HG02678 (cell line): ENCODE data around the gene OTUB1.

ENCODE experiments used
- ATAC-seq: cut with Tn5 transposase; IDR thresholded peaks from one replicate; pipeline ENCODE4 v1.9.1; 2021; ENCODE audit warnings: mild to moderate bottlenecking, moderate library complexity; ENCODE audit not compliant: unreplicated experiment

Gene OTUB1

GRCh38 chr11:63974259-63975143 lies 11.7 kb upstream of the OTUB1 start, which contains the start of gene COX8A:
COX8A (plus strand) TSS chr11:63974620; CDS start chr11:63974681, 61 bp downstream.
- ATAC-seq = peak; percentile 97

DNA sequence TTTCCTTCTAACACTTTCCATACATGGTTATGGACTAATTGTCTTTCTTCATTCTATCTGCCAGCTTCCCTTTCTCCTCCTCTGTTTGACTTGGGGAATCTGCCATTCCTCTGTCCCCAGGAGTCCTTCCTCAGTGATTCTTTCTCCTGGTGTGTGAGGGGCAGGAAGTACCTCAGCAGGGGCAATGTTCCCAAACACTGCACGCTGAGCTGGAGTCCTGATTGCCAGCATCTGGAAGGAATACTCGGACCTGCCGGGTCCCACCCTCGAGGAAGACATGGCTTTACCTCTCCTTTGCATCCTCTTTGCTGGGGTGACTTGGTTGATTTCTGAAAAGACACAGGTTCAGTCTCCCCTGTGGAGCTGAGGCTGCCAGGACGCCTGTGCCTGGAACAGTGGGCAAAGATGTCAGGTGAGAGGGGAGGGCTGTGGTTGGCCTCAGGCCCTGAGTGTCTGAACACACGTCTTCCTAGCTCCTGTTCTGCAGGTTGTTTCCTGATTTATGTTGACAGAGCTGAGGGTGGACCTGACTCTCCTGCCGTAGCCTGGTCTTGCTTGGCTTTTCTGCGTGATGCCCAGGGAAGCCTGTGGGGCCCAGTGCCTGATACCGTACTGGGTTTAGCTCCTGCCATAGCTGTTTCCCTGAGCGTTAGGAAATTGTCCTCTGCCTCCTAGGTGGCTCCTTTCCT lies 7.5 kb upstream of the OTUB1 start:
- no peak for ATAC-seq

- ATAC-seq = no peak
These were observed 6.8 kb upstream of the OTUB1 start for GRCh38 chr11:63979426-63979825.

- ATAC-seq = peak; percentile 48
These were observed 454 bp upstream of the OTUB1 start for GRCh38 chr11:63985812-63986155.

- ATAC-seq = no peak
These were observed 785 bp downstream of the OTUB1 start for GRCh38 chr11:63986932-63987513.

- ATAC-seq = no peak
These were observed 5.3 kb downstream of the OTUB1 start for GRCh38 chr11:63991558-63991957.

- ATAC-seq = no peak
These were observed 6.9 kb downstream of the OTUB1 start for GRCh38 chr11:63993100-63993499.

- ATAC-seq = no peak
These were observed 7.8 kb downstream of the OTUB1 start for GRCh38 chr11:63993993-63994392.

DNA sequence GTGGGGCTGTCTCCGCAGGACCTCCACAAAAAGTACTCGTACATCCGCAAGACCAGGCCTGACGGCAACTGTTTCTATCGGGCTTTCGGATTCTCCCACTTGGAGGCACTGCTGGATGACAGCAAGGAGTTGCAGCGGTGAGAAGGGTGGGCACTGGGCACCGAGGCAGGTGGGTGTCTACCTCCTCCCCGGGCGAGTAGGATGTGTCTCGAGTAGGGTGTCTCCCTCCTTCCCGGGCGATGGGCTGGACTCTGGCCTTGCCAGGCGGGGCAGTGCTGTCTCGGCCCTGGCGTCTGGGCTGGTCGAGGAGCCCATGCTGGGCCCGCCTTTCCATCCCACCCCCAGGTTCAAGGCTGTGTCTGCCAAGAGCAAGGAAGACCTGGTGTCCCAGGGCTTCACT lies 10.3 kb downstream of the OTUB1 start:
- no peak for ATAC-seq

DNA sequence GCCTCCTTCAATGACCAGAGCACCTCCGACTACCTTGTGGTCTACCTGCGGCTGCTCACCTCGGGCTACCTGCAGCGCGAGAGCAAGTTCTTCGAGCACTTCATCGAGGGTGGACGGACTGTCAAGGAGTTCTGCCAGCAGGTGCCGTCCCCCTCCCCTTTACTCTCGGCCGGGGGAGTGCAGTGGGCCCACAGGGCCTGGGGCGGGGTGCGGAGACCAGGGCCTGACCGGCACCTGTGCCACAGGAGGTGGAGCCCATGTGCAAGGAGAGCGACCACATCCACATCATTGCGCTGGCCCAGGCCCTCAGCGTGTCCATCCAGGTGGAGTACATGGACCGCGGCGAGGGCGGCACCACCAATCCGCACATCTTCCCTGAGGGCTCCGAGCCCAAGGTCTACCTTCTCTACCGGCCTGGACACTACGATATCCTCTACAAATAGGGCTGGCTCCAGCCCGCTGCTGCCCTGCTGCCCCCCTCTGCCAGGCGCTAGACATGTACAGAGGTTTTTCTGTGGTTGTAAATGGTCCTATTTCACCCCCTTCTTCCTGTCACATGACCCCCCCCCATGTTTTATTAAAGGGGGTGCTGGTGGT lies 11.0 kb downstream of the OTUB1 start:
- ATAC-seq = no peak

- no peak for ATAC-seq
These were observed 11.6 kb downstream of the OTUB1 start for GRCh38 chr11:63997801-63998337.

DNA sequence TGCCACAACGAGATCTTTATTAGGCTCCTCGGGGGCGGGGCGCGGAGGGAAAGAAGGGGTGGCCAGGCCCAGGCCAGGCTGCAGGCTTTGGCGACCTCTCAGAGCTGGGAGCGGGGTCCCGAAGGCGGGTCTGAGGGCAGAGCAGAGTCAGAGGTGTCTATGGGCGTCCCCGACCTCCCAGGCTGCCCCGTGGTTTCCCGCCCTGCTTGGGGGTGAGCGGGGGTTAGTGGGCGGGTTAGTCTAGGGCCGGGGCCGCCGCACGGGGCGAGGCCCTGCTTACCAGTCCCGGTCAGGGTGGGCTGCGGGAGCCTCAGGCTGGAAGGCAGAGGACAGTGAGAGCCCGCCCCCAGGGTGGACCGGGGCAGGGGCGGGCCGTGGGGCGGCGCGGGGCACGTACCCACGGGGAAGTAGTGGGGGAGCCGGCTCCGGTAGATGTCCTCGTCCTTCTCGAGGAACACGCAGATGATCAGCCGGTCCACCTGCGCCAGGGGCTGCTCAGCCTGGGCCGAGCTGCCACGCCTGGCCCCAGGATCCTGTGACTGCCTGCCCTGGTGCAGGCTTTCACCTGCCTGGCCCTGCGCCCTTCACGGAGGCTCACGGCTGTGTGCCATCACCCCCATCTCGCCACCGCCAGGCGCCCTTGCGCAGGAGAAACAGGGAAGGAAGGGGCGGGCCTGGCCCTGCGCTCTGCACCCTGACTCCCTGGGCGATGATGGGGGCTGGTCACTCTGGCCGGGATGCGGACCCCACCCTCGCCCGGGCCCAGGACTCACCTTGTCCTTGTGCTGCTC lies 12.5 kb downstream of the OTUB1 start:
- no peak for ATAC-seq

GRCh38 chr11:63999349-64000025 lies 13.2 kb downstream of the OTUB1 start:
- ATAC-seq = no peak

DNA sequence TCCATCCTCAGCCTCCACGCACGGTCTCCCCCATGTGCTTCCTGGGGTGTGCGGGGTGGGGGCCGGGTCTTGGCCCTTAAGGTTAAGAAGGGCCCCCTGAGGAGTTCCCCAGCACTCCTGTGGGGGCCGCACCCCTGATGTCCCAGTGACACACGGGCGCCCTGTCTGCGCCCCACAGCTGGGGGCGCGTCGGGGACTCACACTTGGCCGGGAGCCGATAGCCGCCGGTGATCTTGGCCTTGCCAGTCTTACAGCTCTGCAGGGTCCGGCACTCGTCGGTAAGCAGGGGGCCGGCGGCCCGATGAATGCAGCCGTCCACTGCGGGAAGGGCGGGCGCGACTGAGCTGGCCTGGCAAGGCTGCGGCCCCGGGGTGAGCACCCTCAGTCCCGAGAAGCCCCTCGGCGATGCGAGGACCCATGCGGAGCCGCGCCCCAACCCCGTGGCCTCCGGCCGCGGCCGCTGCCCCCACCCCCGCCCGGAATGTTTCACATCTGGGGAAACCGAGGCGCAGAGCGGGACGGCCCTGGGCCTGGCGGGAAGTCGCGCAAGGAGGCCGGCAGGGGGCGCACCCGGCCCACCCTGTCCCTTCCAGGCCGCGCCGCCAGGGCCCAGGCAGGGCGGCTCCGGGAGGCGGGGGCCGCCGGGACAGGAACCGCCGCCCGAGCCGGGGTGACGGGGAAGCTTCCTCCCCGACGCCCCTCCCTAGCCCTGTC lies 13.9 kb downstream of the OTUB1 start:
- no peak for ATAC-seq

GRCh38 chr11:64000740-64001483 lies 14.7 kb downstream of the OTUB1 start:
- no peak for ATAC-seq

- no peak for ATAC-seq
These were observed 15.5 kb downstream of the OTUB1 start for GRCh38 chr11:64001484-64002420.

DNA sequence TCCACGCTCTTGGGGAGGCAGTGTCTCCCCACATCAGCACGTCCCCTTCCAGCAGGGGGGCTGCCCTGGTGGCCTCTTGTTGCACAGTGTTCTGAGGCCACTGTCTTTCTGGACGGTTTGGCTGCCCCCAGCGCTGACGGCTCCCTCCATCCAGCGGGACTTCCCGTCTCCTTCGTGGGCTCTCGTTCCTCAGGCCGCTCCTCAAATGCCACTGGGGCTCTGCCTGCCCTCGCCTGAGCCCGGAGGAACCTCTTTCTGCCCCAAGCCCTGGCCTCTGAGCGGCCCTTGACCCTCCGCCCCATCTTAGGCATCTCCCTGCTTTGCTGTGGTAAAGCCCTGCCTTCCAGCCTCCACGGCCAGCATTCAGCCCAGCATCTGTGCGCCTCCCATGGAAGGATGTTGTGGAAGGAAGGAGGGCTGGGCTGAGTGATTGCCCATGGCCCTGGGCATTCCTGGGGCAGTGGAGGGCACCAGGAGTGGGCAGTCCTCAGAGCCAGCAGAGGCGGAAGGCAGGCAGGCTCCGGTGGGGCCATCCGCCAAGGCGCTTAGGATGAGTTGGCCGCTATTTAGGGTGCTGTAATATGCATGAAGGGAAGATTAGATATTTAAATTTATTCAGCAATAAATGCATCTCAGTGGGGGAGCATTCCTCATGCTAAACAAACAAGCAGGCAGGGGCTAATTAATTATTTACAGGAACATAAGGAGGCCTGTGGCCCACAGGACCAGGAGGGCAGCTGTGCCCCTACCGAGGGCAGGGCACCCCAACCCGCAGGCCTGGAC lies 17.8 kb downstream of the OTUB1 start:
- no peak for ATAC-seq
